Colon (tissue), 2 donors: ENCODE measurements around the gene CMC1.
"Not testable (repeated sequence)": the region's sequence is repeated elsewhere in the genome, so short reads cannot be mapped to it uniquely, and the experiment has no call there.

Experiments used
- FAIRE-seq: peaks from 2 replicates; lab custom pipeline; 2012; peaks lifted over from hg19 to GRCh38; lab: Jason Lieb, UNC
- donor health status: control.
- donor health status: control.

The CMC1 gene

DNA sequence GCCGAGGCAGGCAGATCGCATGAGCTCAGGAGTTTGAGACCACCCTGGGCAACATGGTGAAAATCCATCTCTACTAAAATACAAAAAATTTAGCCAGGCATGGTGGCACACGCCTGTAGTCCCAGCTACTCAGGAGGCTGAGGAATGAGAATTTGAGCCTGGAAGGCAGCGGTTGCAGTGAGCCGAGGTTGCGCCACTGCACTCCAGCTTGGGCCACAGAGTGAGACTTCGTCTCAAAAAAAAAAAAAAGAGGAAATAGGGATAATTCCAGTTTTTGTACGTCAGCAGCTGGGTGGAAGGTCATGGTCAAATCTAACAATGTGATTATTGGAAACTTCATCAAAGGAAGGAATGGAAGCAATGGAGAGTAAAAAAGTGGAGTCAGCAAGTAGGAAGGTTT is 3.1 kb downstream of the CMC1 start:
- FAIRE-seq: no peak

DNA sequence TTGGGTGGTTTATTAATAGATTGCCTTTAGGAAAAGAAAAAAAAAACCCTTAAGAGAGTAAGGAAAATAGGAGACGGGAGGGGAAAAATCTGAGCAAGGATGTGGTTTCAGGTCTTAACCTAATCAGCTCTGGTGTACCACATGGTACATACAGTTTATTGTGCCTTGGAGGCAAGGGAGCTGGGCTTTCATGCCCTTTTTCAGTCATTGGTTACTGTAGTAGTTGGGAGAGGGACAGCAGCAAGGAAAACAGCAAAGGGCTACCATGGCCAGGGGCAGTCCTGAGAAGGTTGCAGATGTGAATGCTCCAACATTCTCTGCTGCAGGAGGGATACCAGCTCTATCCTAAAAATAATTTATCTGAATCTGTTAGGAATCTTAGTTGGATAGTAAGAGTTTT is 5.9 kb downstream of the CMC1 start:
- no peak for FAIRE-seq

DNA sequence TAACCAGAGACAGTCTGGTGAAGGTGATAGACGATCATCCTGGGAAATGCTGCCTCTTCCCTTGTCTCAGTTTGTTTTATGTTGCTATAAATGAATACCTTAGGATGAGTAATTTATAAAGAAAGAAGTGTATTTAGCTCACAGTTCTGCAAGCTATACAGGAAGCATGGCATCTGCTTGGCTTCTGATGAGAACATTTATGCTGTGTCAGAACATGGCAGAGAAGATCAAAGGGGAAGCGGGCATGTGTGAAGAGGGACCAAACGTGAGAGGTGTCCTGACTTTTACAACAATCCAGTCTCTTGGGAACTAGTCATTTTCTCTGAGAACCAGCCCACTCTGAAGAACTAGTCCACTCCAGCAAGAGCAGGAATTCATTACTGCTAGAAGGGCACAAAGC is 9.6 kb downstream of the CMC1 start:
- FAIRE-seq: no peak

DNA sequence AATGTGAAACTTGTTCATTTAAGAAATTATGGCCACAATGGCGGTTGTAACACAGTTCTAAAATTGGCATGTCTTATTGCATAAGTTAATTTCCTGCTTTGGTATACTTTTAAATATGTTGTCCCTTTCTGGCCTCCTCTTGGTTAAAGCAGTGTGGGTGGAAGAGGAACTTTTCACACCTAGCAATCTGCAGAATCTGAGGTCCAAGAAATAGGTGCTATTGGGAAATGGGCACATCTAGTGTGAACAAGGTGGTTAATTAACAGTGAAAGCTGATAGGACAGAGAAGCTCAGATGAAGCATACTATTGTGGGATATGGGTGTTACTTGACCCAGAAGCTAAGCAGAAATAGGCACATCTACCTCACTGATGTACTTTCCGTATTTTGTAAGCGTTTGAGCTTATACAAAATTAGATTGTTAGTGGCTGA is 10.6 kb downstream of the CMC1 start:
- FAIRE-seq: no peak

DNA sequence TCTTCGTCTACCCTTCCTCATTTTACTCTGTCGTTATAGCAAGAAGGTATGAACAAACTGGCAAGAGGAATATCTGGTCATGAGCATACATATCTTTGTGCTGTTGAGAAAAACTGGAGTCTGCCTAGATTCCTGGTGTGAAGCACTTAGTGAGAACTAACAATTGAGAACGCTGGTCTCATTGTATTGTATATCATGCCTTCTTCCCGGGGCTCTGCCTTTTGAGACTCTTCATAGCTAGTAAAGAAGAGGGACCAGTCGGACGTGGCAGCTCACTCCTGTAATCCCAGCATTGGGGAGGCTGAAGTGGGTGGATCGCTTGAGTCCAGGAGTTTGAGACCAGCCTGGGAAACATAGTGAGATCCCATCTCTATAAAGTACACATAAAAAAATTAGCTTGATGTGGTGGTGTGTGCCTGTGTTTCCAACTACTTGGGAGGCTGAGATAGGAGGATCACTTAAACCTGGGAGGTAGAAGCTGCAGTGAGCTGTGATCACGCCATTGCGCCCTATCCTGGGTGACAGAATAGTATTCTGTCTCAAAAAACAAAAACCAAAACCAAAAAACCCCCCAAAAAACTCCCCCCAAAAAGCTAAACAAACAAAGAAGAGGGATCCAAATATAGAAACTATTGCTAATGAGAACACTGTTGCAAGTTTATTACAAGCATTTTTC is 11.8 kb downstream of the CMC1 start:
- no peak for FAIRE-seq

DNA sequence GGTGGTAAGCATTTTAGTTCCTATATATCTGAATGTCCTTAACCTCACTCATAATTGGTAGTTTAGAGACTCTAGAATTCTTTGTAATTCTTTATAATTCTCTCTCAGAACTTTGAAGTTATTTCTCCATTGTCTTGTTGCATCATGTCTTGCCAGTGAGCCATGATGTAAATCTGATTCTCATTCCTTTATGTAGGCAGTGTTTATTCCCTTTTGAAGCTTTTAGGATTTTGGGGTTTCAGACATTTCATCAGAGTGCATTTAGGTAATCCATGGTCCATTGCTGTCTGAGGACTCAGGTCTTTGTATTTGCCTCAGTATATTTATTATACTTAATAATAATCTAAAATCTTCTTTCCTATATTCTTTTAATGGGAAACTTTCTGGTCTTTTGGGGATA is 20.6 kb downstream of the CMC1 start:
- FAIRE-seq: no peak

DNA sequence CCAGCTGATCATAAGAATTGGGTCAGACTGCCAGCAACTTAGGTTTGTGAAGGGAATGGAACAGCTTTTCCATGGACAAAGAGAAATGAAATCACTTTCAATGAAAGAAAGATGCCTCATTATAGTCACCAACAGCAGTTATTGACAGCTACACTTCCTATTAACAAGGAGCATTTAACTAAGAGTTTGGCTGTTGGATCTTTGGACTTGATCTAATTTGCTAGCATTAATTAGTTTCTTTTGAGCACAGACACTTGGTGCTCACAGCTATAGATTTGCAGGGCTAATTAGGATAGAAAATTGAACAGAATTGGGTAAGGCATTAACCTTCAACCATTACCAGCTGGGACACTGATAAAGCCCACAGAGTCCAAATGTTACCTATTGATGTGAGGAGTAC is 24.2 kb downstream of the CMC1 start:
- no peak for FAIRE-seq

DNA sequence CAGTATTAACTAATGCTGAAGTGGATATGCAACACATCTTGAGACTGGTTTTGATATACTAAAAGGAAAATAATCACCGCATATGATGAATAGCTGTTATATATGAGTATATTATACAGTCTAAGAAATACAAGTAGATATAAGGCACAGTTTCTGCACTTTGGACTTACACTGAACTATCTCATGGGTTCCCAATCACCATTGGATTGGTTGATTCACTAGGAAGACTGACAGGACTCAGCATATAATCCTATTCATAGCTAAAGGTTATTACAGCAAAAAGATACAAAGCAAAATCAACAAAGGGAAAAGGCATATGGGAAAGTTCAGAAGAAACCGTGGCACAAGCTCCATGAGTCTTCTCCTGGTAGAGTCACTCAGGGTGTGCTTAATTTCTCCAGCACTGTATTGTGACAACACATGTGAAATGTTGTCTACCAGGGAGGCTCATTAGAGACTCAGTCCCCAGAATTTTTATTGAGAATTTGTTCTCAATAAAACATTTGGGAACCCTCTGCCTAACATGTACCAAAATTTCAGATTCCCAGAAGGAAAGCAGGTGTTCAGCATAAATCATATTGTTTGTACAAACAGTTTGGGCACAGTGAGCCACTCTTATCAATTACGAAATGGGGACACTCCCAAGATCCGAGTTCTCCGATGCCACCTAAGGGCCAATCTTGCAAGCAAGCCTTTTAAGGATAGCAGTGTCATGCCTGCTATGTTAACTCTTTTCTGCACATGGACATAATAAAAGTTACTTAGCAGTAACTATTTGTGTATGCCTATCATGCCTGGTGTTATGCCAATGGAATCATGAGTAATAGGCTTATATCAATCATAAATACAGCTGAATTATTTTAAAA is 26.8 kb downstream of the CMC1 start:
- no peak for FAIRE-seq

DNA sequence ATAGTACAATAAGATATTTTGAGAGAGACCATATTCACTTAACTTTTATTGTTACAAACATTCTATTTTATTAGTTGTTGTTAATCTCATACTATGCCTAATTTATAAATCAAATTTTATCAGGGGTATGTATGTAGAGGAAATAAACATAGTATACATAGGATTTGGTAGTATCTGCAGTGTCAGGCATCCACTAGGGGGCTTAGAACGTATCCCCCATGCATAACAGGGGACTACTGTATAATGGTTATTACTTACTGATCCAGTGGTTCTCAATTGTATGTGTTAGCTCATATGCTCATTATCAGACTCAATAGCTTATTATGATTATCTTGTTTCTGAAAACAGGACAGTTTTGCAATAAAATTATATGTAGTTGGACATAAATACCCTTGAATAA is 27.6 kb downstream of the CMC1 start:
- FAIRE-seq: peak; percentile 10

DNA sequence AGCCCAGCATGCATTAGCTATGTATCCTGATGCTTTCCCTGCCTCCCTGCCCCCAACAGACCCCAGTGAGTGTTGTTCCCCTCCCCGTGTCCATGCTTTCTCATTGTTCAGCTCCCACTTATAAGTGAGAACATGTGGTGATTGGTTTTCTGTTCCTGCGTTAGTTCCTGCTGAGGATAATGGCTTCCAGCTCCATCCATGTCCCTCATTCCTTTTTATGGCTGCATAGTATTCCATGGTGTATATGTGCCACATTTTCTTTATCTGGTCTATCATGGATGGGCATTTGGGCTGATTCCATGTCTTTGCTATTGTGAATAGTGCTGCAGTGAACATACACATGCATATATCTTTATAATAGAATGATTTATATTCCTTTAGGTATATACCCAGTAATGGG is 28.5 kb downstream of the CMC1 start:
- FAIRE-seq: not testable (repeated sequence)

DNA sequence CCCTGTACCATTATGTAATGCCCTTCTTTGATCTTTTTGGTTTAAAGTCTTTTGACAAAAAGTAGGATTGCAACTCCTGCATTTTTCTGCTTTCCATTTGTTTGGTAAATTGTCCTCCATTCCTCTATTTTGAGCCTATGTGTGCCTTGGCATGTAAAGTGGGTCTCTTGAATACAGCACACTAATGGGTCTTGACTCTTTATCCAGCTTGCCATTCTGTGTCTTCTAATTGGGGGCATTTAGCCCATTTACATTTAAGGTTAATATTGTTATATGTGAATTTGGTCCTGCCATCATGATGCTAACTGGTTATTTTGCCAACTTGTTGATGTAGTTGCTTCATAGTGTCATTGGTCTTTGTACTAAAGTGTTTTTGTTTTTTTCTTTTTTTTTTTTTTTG is 32.4 kb downstream of the CMC1 start:
- FAIRE-seq: no peak

DNA sequence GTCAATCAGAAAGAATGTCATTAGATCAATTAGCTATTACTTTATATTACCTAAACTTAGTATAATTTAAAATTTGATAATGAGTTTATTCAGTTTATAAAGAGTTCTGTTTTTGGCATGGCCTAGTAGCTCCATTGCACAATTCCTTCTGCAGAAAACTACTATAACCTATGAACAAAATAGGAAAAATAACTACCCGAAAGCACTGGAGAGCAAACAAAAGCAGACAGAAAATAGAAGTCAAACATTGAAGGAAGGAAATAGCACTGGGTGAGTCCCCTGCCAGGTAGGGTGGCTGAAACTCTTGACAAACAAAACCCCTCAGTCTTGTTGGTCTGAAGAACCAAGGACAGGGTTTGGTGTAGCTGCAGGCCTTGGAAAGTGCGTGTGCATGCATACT is 37.5 kb downstream of the CMC1 start:
- FAIRE-seq: no peak

DNA sequence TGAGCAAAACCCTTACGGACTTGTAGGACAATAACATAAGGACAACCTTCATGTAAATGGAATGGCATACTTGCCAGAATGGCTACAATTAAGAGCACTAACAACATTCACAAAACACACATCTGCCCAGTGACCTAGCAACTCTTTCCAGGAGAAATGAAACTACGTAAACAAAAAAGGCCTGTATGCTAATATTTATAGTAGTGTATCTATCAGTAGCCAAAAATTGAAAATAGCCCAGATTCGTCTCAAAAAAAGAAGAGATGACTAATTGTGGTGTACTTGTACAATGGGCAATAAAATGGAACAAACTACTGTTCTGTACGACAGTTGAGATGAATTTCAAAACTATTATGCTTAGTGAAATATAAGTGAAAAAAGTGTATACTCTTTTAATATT is 38.4 kb downstream of the CMC1 start:
- no peak for FAIRE-seq

DNA sequence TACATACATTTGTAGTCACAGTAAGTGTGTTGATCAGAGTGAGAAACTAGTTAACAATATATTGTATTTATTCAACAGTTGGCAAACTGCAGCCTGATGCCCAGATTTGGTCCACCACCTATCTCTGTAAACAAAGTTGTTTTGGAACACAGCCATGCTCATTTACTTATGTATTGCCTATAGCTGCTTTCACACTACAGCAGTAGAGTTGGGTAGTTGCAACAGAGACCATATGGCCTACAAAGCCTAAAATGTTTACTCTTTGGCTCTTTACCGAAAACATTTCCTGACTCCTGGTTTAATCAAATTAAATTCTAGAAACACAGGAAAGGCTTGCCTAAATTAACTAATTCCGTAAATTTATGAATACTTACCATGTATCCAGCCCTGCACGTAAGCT is 39.4 kb downstream of the CMC1 start:
- FAIRE-seq: no peak

DNA sequence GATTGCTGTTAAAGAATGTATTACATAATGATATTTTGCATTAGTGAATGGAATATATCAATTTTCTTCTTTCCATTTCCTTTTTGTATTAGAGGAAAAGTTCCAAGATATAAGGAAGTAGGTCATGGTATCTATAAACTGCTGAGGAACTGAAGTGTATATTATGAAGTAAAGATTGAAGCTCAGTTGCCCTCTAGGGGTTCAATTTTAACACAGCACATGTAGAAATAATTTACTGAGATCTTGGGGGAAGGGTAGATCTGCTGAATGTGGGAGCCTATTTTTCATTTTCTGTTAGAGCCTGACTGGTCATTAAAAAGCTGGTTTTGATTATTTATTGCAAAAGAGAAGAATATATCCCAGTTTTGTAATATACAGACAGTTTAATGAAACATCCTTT is 45.2 kb downstream of the CMC1 start:
- peak; percentile 83 for FAIRE-seq

DNA sequence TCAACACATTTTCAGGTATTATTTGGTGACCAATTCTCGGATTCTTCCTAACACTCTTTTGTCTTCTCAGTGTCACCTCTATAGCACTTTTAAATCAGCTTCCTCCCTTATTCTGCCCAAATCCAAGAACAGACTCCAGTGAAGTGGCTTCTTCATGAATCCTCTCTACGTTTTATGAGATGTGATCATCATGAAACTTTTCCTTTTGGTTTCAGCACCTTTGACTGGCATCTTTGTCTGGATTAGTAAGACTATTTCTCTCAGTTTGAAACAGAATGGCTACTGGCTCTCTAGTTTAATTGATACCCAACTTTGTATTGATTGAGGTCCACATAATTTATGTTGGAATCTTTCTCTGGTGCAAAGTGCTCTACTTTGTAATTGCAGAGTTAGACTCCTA is 45.6 kb downstream of the CMC1 start:
- no peak for FAIRE-seq

DNA sequence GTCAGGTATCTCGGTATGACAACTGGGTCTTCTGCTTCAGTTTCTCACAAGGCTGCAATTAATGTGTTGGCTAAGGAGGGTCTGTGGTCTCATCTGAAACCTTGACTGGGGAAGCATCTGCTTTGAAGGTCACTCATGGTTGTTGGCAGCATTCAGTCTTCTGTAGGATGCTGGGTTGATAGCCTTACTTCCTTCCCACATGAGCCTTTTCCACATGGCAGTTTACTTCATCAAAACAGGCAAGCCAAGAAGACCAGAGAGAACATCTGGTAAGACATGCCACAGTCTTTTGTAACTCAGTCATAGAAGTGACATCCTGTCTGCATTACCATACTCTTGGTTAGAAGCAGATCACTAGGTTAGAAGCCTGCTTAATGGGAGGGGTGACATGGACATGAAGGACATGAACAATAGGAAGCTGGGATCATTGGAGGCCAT is 49.5 kb downstream of the CMC1 start:
- FAIRE-seq: no peak

DNA sequence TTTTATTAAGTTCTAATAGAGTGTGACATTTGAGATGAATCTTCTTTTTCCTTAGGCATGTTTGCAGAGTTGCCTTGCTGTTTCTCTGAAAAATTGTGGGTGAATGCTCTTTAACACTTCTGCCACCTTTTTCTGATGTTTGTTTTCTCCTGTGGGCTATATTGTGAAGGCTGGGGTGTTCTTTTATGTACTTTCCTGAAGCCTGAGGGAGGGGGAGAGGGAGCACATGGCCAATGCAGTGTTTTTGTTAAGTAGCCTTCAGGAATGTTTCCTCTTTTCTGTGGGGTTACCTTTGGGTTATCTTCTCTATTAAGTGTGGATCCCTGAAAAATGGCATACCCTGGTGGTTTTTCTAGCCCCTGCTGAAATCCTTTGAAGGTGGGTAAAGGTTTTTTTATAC is 50.2 kb downstream of the CMC1 start:
- FAIRE-seq: no peak

DNA sequence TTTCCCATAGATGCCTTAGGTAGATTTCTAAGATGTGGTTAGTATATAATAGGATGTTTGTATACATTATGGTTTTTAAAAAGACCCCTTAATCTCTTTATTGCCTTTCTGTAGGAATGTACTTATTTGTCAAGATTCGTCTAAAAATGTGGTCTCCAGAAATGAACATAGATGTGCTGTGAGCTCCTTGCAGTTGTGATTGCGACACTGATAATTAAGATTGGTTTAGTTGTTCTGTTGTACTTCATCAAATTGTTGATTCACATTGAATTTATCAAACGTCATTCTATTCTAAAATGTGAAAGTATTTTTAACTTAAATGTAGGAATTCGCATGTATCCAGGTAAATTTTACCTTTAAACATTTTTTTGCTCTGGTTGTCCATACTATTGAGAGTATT is 51.2 kb downstream of the CMC1 start:
- FAIRE-seq: no peak

DNA sequence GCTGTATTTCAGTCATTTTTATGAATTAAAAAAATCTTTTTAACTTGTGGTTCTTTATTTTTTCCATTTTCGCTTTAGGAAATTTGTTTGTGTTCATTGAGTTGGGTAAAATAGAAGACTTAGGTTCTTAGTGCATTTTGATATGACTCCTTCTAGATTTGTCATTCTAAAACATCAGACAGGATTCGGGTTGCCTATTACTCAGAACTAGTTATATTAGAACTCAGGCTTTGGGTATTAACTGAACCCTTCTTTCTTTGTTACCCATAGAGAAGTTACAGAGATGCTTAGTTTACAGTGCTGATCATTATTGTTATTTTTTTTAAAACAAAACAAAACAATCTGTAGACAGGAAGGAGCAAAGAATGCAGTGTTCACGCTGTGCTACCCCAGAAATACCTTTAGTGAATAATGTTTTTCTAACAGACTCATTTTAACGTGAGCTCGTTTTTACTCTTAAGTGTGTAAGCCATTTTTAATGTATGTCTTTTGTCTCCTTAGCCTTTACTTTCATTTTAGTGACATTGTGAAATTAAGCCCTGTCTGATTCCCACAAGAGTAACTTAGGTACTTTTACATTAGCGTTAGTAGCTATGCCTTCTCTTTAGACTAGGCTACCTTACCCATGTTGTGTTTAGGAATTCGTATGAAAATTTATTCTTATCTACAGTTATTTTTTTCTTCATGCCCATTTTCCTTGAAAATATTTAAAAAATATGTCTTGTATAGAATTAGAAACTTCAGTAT is 53.4 kb downstream of the CMC1 start:
- no peak for FAIRE-seq

DNA sequence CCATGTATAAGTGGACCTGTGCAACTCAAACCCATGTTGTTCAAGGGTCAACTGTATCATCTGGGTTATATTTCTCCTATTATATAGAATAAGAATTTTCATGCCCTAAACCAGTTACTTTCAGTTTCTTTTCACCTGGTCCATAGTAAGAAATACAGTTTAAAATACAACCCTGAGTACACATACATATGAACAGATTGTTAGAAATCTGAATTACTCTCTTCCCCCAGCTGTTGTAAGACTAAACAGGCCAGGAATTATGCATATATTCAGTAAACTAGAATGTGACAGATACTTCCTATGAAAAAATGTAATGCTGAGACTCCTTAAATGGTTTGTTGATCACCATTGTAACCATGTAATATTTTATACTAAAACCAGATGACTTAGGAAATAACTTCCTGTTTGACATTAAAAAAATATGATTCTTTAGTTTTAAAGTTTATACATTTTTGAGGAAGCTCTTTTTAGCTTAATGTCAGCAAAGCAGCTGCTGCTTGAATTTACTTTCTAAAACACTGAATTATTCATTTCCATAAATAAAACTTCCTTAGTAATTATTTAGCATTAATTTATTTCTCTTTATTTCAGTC is 54.6 kb downstream of the CMC1 start:
- no peak for FAIRE-seq

DNA sequence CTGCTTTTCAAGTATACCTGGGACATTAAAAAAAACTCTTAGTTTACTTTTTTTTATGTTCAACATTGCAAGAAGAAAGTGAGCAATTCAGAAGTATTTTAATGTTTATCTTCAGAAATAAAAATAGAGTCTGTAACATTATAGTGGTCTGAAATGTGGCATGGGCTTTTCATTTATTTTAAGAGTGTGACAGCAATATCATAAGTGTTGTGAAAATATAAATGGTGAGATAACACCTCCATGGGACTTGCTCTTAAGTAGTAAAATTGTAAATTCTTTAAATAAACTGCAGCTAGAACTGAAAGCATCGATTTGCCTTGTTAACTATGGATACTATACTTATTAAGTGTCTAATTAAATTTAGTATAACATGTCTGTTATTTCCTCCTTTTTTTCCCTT is 58.3 kb downstream of the CMC1 start:
- FAIRE-seq: no peak
